EL (cell line): ENCODE measurements around the gene P2RY14.
A peak's percentile ranks its signal among the peaks of the same experiment; 100 is the strongest.

Source experiments
- DNase-seq: peaks from one replicate; pipeline ENCODE4 v3.0.0-alpha.2; 2016

The P2RY14 gene

GRCh38 chr3:151299006-151299405 is 20.7 kb upstream of the P2RY14 start:
- no peak for DNase-seq

- no peak for DNase-seq
Measured at GRCh38 chr3:151297429-151297828, 19.1 kb upstream of the P2RY14 start.

- no peak for DNase-seq
Measured at GRCh38 chr3:151296226-151296625, 17.9 kb upstream of the P2RY14 start.

GRCh38 chr3:151293127-151293526 is 14.8 kb upstream of the P2RY14 start:
- no peak for DNase-seq

- peak; percentile 46 for DNase-seq
Measured at GRCh38 chr3:151290673-151291072, 12.3 kb upstream of the P2RY14 start.

- DNase-seq = no peak
Measured at GRCh38 chr3:151289445-151289844, 11.1 kb upstream of the P2RY14 start.

GRCh38 chr3:151285940-151286339 is 7.6 kb upstream of the P2RY14 start:
- DNase-seq = no peak

GRCh38 chr3:151283907-151284461 is 5.6 kb upstream of the P2RY14 start:
- no peak for DNase-seq

- DNase-seq = no peak
Measured at GRCh38 chr3:151283387-151283786, 5.0 kb upstream of the P2RY14 start.

- peak; percentile 57 for DNase-seq
Measured at GRCh38 chr3:151282921-151283320, 4.6 kb upstream of the P2RY14 start.

- DNase-seq = no peak
Measured at GRCh38 chr3:151281671-151282324, 3.5 kb upstream of the P2RY14 start.

GRCh38 chr3:151276687-151277042 is 1.7 kb downstream of the P2RY14 start:
- DNase-seq = no peak

GRCh38 chr3:151276038-151276686 is 2.2 kb downstream of the P2RY14 start:
- DNase-seq = no peak

- DNase-seq = no peak
Measured at GRCh38 chr3:151275091-151275490, 3.3 kb downstream of the P2RY14 start.

GRCh38 chr3:151269631-151270030 is 8.7 kb downstream of the P2RY14 start:
- no peak for DNase-seq

GRCh38 chr3:151268267-151269235 is 9.8 kb downstream of the P2RY14 start:
- no peak for DNase-seq

GRCh38 chr3:151267066-151267465 is 11.3 kb downstream of the P2RY14 start:
- no peak for DNase-seq

- DNase-seq = no peak
Measured at GRCh38 chr3:151265866-151266265, 12.5 kb downstream of the P2RY14 start.

- no peak for DNase-seq
Measured at GRCh38 chr3:151265166-151265565, 13.2 kb downstream of the P2RY14 start.

- DNase-seq = no peak
Measured at GRCh38 chr3:151264605-151265004, 13.7 kb downstream of the P2RY14 start.

GRCh38 chr3:151262871-151263525 is 15.3 kb downstream of the P2RY14 start:
- no peak for DNase-seq

- no peak for DNase-seq
Measured at GRCh38 chr3:151259664-151260063, 18.7 kb downstream of the P2RY14 start.

- no peak for DNase-seq
Measured at GRCh38 chr3:151256749-151257148, 21.6 kb downstream of the P2RY14 start.
